Stimulated activated CD8-positive, alpha-beta memory T cell treated with anti-CD3 and anti-CD28 coated beads, Interleukin-7, amount 100 ng/mL, for 24 hours (primary cell): ENCODE data around the gene CDC42SE2.
"Not testable (repeated sequence)": the region's sequence is repeated elsewhere in the genome, so short reads cannot be mapped to it uniquely, and the experiment has no call there.

Source experiments
- DNase-seq: peaks from one replicate; pipeline ENCODE4 v3.0.0-alpha.2; 2020; ENCODE audit warnings: low read depth

The CDC42SE2 gene

GRCh38 chr5:131366428-131366827 is 102.6 kb downstream of the CDC42SE2 start:
- no peak for DNase-seq

GRCh38 chr5:131367219-131367860 is 103.5 kb downstream of the CDC42SE2 start:
- DNase-seq, result no peak

GRCh38 chr5:131368866-131369265 is 105.0 kb downstream of the CDC42SE2 start:
- no peak for DNase-seq

GRCh38 chr5:131369558-131369957 is 105.7 kb downstream of the CDC42SE2 start:
- DNase-seq, result no peak

GRCh38 chr5:131371835-131372234 is 108.0 kb downstream of the CDC42SE2 start:
- DNase-seq, result no peak

GRCh38 chr5:131373265-131373664 is 109.4 kb downstream of the CDC42SE2 start:
- no peak for DNase-seq

- no peak for DNase-seq
These were observed 111.5 kb downstream of the CDC42SE2 start for GRCh38 chr5:131375351-131375750.

GRCh38 chr5:131377346-131377745 is 113.5 kb downstream of the CDC42SE2 start:
- DNase-seq, result no peak

GRCh38 chr5:131377785-131378325 is 114.0 kb downstream of the CDC42SE2 start:
- DNase-seq, result no peak

GRCh38 chr5:131378721-131379541 is 115.1 kb downstream of the CDC42SE2 start:
- DNase-seq, result no peak

- DNase-seq, result no peak
These were observed 115.9 kb downstream of the CDC42SE2 start for GRCh38 chr5:131379723-131380122.

GRCh38 chr5:131380238-131380637 is 116.4 kb downstream of the CDC42SE2 start:
- DNase-seq, result not testable (repeated sequence)

GRCh38 chr5:131381021-131381420 is 117.2 kb downstream of the CDC42SE2 start:
- no peak for DNase-seq

- no peak for DNase-seq
These were observed 117.9 kb downstream of the CDC42SE2 start for GRCh38 chr5:131381777-131382176.

GRCh38 chr5:131382407-131383395 is 118.8 kb downstream of the CDC42SE2 start:
- no peak for DNase-seq

GRCh38 chr5:131384173-131384572 is 120.3 kb downstream of the CDC42SE2 start:
- no peak for DNase-seq

GRCh38 chr5:131384616-131385214 is 120.9 kb downstream of the CDC42SE2 start:
- DNase-seq, result no peak

- no peak for DNase-seq
These were observed 122.3 kb downstream of the CDC42SE2 start for GRCh38 chr5:131386124-131386523.

GRCh38 chr5:131386779-131387178 is 122.9 kb downstream of the CDC42SE2 start:
- DNase-seq, result no peak

GRCh38 chr5:131387255-131387654 is 123.4 kb downstream of the CDC42SE2 start:
- no peak for DNase-seq

GRCh38 chr5:131389096-131389868 is 125.4 kb downstream of the CDC42SE2 start:
- DNase-seq, result no peak
